Measurements from ENCODE around the gene KRT33B.

- TF ChIP-seq, protein P1, sequence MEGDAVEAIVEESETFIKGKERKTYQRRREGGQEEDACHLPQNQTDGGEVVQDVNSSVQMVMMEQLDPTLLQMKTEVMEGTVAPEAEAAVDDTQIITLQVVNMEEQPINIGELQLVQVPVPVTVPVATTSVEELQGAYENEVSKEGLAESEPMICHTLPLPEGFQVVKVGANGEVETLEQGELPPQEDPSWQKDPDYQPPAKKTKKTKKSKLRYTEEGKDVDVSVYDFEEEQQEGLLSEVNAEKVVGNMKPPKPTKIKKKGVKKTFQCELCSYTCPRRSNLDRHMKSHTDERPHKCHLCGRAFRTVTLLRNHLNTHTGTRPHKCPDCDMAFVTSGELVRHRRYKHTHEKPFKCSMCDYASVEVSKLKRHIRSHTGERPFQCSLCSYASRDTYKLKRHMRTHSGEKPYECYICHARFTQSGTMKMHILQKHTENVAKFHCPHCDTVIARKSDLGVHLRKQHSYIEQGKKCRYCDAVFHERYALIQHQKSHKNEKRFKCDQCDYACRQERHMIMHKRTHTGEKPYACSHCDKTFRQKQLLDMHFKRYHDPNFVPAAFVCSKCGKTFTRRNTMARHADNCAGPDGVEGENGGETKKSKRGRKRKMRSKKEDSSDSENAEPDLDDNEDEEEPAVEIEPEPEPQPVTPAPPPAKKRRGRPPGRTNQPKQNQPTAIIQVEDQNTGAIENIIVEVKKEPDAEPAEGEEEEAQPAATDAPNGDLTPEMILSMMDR (IDR thresholded peaks at IDR 0.05; ENCODE audit: poor library complexity, severe bottlenecking) = no peak
- TF ChIP-seq POLR2AphosphoS5 (IDR thresholded peaks at IDR 0.05) (no peak), EZH2 (IDR thresholded peaks at IDR 0.05; ENCODE audit: borderline replicate concordance, insufficient read depth, low read length, poor library complexity, severe bottlenecking) (no peak), EP300 (conservative IDR thresholded peaks at IDR 0.05; ENCODE audit: poor library complexity, severe bottlenecking) (no peak), RAD21 (conservative IDR thresholded peaks at IDR 0.05) (no peak), MXI1 (conservative IDR thresholded peaks at IDR 0.05; ENCODE audit: poor library complexity, severe bottlenecking) (no peak), TAF1 (IDR thresholded peaks at IDR 0.05; ENCODE audit: low read depth) (no peak)
Measured at GRCh38 chr17:41327411-41328120, 42.0 kb downstream of the KRT33B start.
